GM21576 (cell line): Measurements from ENCODE around the gene TAF11L14.

Experiments
- ATAC-seq: cut with Tn5 transposase; IDR thresholded peaks from one replicate; pipeline ENCODE4 v1.9.1; 2021; ENCODE audit warnings: mild to moderate bottlenecking, moderate library complexity; ENCODE audit not compliant: unreplicated experiment

Gene TAF11L14

GRCh38 chr5:17678751-17679324 lies 44.6 kb downstream of the TAF11L14 start:
- ATAC-seq: no peak

GRCh38 chr5:17679597-17680203 lies 45.4 kb downstream of the TAF11L14 start:
- ATAC-seq: no peak

GRCh38 chr5:17680737-17681136 lies 46.5 kb downstream of the TAF11L14 start:
- ATAC-seq: no peak
